H1 (cell line): ENCODE data around the gene CAST. TPM values are rescaled to one million over a fixed set of nuclear protein-coding genes. Genes with fewer than 3 reads are reported as not detected.

Source experiments
- CTCF ChIA-PET: fragments of 300-600 bp; sonication (Branson Sonifier 250); formaldehyde crosslinking; loops from one replicate; lab custom pipeline; 2021; ENCODE audit not compliant: partially characterized antibody; lab: Charles Lee
- POLR2A ChIA-PET: fragments of 300-600 bp; sonication (Branson Sonifier 250); formaldehyde crosslinking; loops from one replicate; lab custom pipeline; 2021; ENCODE audit warnings: inconsistent platforms; ENCODE audit not compliant: partially characterized antibody; lab: Charles Lee
- DNase-seq, 2 experiments: peaks; one replicate each; pipeline versions ENCODE4 v3.0.0 to v3.0.0-alpha.2; 2010 to 2022; ENCODE audit warnings: low spot score in 2 of 2, low read depth in 1 of 2, mixed read lengths in 1 of 2
- FAIRE-seq: peaks from 2 replicates; lab custom pipeline; 2011; peaks lifted over from hg19 to GRCh38; lab: Jason Lieb, UNC
- H2AFZ ChIP-seq: 2 replicates; pipeline ENCODE4 v1.8.1; 2012; ENCODE audit warnings: low read length, inconsistent platforms
- H2AK5ac ChIP-seq: 2 replicates; pipeline ENCODE4 v1.6.1; 2013; ENCODE audit warnings: low read depth, low read length
- H2BK120ac ChIP-seq: replicated peaks from 2 replicates; pipeline ENCODE3; 2013; ENCODE audit warnings: low read depth, low read length, inconsistent platforms
- H2BK12ac ChIP-seq: 2 replicates; pipeline ENCODE4 v1.6.1; 2013; ENCODE audit warnings: low read depth, low read length
- H2BK15ac ChIP-seq: 2 replicates; pipeline ENCODE4 v1.6.1; 2013; ENCODE audit warnings: low read length
- H2BK20ac ChIP-seq: 2 replicates; pipeline ENCODE4 v1.6.1; 2013; ENCODE audit warnings: low read length
- H2BK5ac ChIP-seq: 2 replicates; pipeline ENCODE4 v1.6.1; 2013; ENCODE audit warnings: low read depth, low read length
- H3K14ac ChIP-seq: 2 replicates; pipeline ENCODE4 v1.6.1; 2013; ENCODE audit warnings: inconsistent platforms; ENCODE audit not compliant: insufficient read length
- H3K18ac ChIP-seq: 2 replicates; pipeline ENCODE4 v1.6.1; 2013; ENCODE audit warnings: low read length; ENCODE audit errors: extremely low read depth
- H3K23ac ChIP-seq: 2 replicates; pipeline ENCODE4 v1.6.1; 2013; ENCODE audit warnings: inconsistent platforms; ENCODE audit not compliant: insufficient read length
- H3K23me2 ChIP-seq: 2 replicates; pipeline ENCODE4 v1.6.1; 2013; ENCODE audit warnings: low read depth, low read length
- H3K27ac ChIP-seq: 2 replicates; pipeline ENCODE4 v1.6.1; 2011; ENCODE audit warnings: low read depth, low read length, inconsistent platforms
- H3K27me3 ChIP-seq, 4 experiments: replicated peaks in 1 of 4; 1 replicate in 1 of 4; 2 replicates in 3 of 4; pipeline versions ENCODE4 v1.6.1 to v1.8.1; 2011 to 2013; ENCODE audit warnings: low read length in 3 of 4, mild to moderate bottlenecking in 3 of 4, inconsistent platforms in 2 of 4, mixed read lengths in 2 of 4, moderate library complexity in 1 of 4; ENCODE audit not compliant: control insufficient read depth in 3 of 4, insufficient read depth in 3 of 4; ENCODE audit errors: extremely low read depth in 1 of 4
- H3K36me3 ChIP-seq, 4 experiments: 2 replicates each; pipeline versions ENCODE4 v1.6.1 to v1.8.1; 2011 to 2013; ENCODE audit warnings: mild to moderate bottlenecking in 4 of 4, low read length in 3 of 4, moderate library complexity in 2 of 4, control low read depth in 1 of 4, inconsistent platforms in 1 of 4; ENCODE audit not compliant: insufficient read depth in 4 of 4, control insufficient read depth in 2 of 4
- H3K4ac ChIP-seq: replicated peaks from 2 replicates; pipeline ENCODE3; 2013; ENCODE audit warnings: low read length, low read depth, mixed read lengths, inconsistent platforms; ENCODE audit not compliant: insufficient read length
- H3K4me1 ChIP-seq, 4 experiments: replicated peaks in 1 of 4; 1 replicate in 1 of 4; 2 replicates in 3 of 4; pipeline versions ENCODE4 v1.6.1 to v1.8.1; 2011 to 2013; ENCODE audit warnings: low read length in 3 of 4, inconsistent platforms in 2 of 4, mixed read lengths in 1 of 4; ENCODE audit not compliant: insufficient read depth in 4 of 4, control insufficient read depth in 3 of 4
- H3K4me2 ChIP-seq, 2 experiments: 2 replicates each; pipeline versions ENCODE4 v1.6.1 to v1.8.1; 2011 to 2013; ENCODE audit warnings: low read depth in 2 of 2, low read length in 2 of 2, control low read depth in 1 of 2, inconsistent platforms in 1 of 2, mild to moderate bottlenecking in 1 of 2; ENCODE audit not compliant: insufficient read depth in 1 of 2
- H3K4me3 ChIP-seq, 4 experiments: fragments of 200-600, 300-600 bp in 1 of 4; sonication (generic), shearing (Covaris generic), sonication (Bioruptor Twin) in 1 of 4; 2 replicates each; pipeline versions ENCODE4 v1.5.1 to v1.8.1; 2011 to 2016; ENCODE audit warnings: low read length in 4 of 4, low read depth in 3 of 4, control low read depth in 2 of 4, inconsistent platforms in 2 of 4, mild to moderate bottlenecking in 2 of 4, mixed read lengths in 1 of 4, moderate library complexity in 1 of 4; ENCODE audit not compliant: insufficient read depth in 2 of 4; ENCODE audit errors: extremely low read depth in 1 of 4
- H3K56ac ChIP-seq: replicated peaks from 2 replicates; pipeline ENCODE3; 2013; ENCODE audit warnings: low read depth, mild to moderate bottlenecking, mixed read lengths, low read length, inconsistent platforms; ENCODE audit not compliant: insufficient read length
- H3K79me1 ChIP-seq: 2 replicates; pipeline ENCODE4 v1.6.1; 2013; ENCODE audit warnings: low read depth, low read length, control low read depth
- H3K79me2 ChIP-seq, 2 experiments: 2 replicates each; pipeline versions ENCODE4 v1.6.1 to v1.8.1; 2012 to 2013; ENCODE audit warnings: low read length in 2 of 2, mild to moderate bottlenecking in 2 of 2, inconsistent platforms in 1 of 2; ENCODE audit not compliant: insufficient read depth in 2 of 2, control insufficient read depth in 1 of 2
- H3K9ac ChIP-seq, 4 experiments: replicated peaks in 1 of 4; 1 replicate in 1 of 4; 2 replicates in 3 of 4; pipeline versions ENCODE4 v1.6.1 to v1.8.1; 2011 to 2013; ENCODE audit warnings: low read depth in 3 of 4, low read length in 3 of 4, control low read depth in 2 of 4, mild to moderate bottlenecking in 2 of 4, moderate library complexity in 2 of 4, inconsistent platforms in 1 of 4; ENCODE audit errors: extremely low read depth in 1 of 4
- H3K9me3 ChIP-seq, 2 experiments: 2 replicates each; pipeline versions ENCODE4 v1.6.1 to v1.8.1; 2012 to 2013; ENCODE audit warnings: mild to moderate bottlenecking in 2 of 2, moderate library complexity in 2 of 2, control low read depth in 1 of 2, inconsistent platforms in 1 of 2, low read depth in 1 of 2, low read length in 1 of 2, mixed read lengths in 1 of 2; ENCODE audit not compliant: insufficient read depth in 2 of 2
- H4K20me1 ChIP-seq, 2 experiments: replicated peaks in 1 of 2; 2 replicates each; pipeline versions ENCODE3 to v1.8.1; 2011 to 2013; ENCODE audit warnings: inconsistent platforms in 2 of 2, low read length in 2 of 2, mild to moderate bottlenecking in 1 of 2; ENCODE audit not compliant: insufficient read depth in 2 of 2, control insufficient read depth in 1 of 2
- H4K5ac ChIP-seq: 2 replicates; pipeline ENCODE4 v1.6.1; 2013; ENCODE audit warnings: low read length, low read depth, mixed read lengths, inconsistent platforms; ENCODE audit not compliant: insufficient read length
- H4K8ac ChIP-seq: 2 replicates; pipeline ENCODE4 v1.8.0; 2013; ENCODE audit warnings: mild to moderate bottlenecking, moderate library complexity, low read length, inconsistent platforms; ENCODE audit not compliant: insufficient read depth; ENCODE audit errors: extremely low read depth
- H4K91ac ChIP-seq: replicated peaks from 2 replicates; pipeline ENCODE3; 2013; ENCODE audit warnings: low read length, mixed read lengths, inconsistent platforms; ENCODE audit not compliant: insufficient read length
- CBX5 ChIP-seq: fragments of 300-800, 300-1000 bp; sonication (generic); IDR thresholded peaks from 2 replicates; pipeline ENCODE4 v1.7.1; 2016; ENCODE audit warnings: antibody characterized with exemption, low read length, low read depth
- CHD2 ChIP-seq: IDR thresholded peaks from 2 replicates; pipeline ENCODE4 v1.6.1; 2012; ENCODE audit warnings: low read length, improper control_type of control experiment
- POLR2AphosphoS5 ChIP-seq: IDR thresholded peaks from 2 replicates; pipeline ENCODE4 v1.6.1; 2011; ENCODE audit warnings: low read depth, low read length
- SAP30 ChIP-seq: fragments of 300-600 bp; sonication (generic); IDR thresholded peaks from 2 replicates; pipeline ENCODE4 v1.7.1; 2012; ENCODE audit warnings: low read length, moderate library complexity, mild to moderate bottlenecking, inconsistent platforms; ENCODE audit not compliant: insufficient read depth, insufficient replicate concordance
- SIRT6 ChIP-seq: IDR thresholded peaks from one replicate; pipeline ENCODE4 v1.7.1; 2012; ENCODE audit warnings: low read length, inconsistent platforms
- SP2 ChIP-seq: IDR thresholded peaks from 2 replicates; pipeline ENCODE4 v1.6.1; 2012; ENCODE audit warnings: mild to moderate bottlenecking, low read length, inconsistent platforms
- WGBS, 2 experiments: shearing (Covaris generic) in 1 of 2; methylation state at CpG; one replicate each; pipeline versions ENCODE4 v1.1.6 to v1.1.7; 2013 to 2015; ENCODE audit warnings: low lambda C conversion rate in 2 of 2, mixed read lengths in 2 of 2, inconsistent platforms in 1 of 2, low coverage in 1 of 2, missing lambda C conversion rate in 1 of 2; ENCODE audit not compliant: insufficient replicate concordance in 2 of 2, insufficient coverage in 1 of 2, insufficient read length in 1 of 2; ENCODE audit errors: extremely low coverage in 1 of 2, missing lambda C conversion rate in 1 of 2; 5-methylcytosine and 5-hydroxymethylcytosine counted together
- polyA plus RNA-seq, 7 experiments: library from polyadenylated mRNA; depleted of rRNA in 3 of 7; stranded (reverse) in 5 of 7; unstranded in 2 of 7; fragments of >200 nt in 5 of 7; fragments of 200-250 nt in 2 of 7; gene quantifications; 1 replicate in 5 of 7; 2 replicates in 1 of 7; 4 replicates in 1 of 7; pipeline versions ENCODE4 v1.2.1 to v1.2.3, GENCODE V29; 2011 to 2013; ENCODE audit warnings: missing spikeins in 2 of 7, mixed read lengths in 2 of 7
- total RNA-seq: library from RNA; stranded (reverse); fragmentation: NEBNext Ultra II Directional; extraction: Animal tissue kit (Norgen Biotek cat#: 25700); gene quantifications from 2 replicates; pipeline ENCODE4 v1.2.1, GENCODE V29; 2021

The CAST gene
- total and polyA plus RNA-seq, 2 of the 8 experiments (the other 6 are each of a cell fraction or from before 2014, with no cell fraction given) = 9.0 to 48.2 TPM

DNA sequence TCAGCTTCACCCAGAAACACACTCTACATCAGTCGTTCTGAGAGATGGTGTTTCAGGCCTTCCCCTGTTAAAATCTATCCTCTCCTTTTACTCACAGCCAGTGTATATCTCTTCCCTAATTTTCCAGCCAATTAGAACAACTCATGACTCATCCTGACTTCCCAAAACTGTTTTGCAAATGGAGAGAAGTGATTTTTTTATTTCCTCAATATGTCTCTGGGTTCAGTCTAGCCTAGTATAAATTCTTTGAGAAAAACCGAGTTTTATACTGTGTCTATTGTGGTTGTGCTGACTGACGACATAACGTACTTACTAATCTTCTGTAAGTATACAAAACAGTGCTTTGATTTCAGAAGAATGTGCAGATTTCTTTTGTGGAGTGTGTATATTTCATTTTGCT lies 28.4 kb upstream of the CAST start:
- H2AK5ac ChIP-seq = no peak overlapping the region
- H3K4ac ChIP-seq = no peak overlapping the region
- H3K27ac ChIP-seq = no peak overlapping the region
- peaks cover 0 to 3% (median 0%) of the 10 kb centered on the region in 4 experiments; a peak in 2 of 7 replicates for H3K4me1 ChIP-seq
- no peak overlapping the region for H3K9ac ChIP-seq
- H2BK12ac ChIP-seq = no peak overlapping the region
- H3K14ac ChIP-seq = no peak overlapping the region
- no peak overlapping the region for H2BK20ac ChIP-seq
- FAIRE-seq = no peak
- no peak overlapping the region for H2AFZ ChIP-seq
- H3K36me3 ChIP-seq = no peaks in the 10 kb centered on the region
- H3K23me2 ChIP-seq = no peaks in the 10 kb centered on the region
- H4K20me1 ChIP-seq = no peaks in the 10 kb centered on the region
- no peak overlapping the region for H2BK15ac ChIP-seq
- no peaks in the 10 kb centered on the region for H3K79me2 ChIP-seq
- H3K23ac ChIP-seq = no peak overlapping the region
- H3K18ac ChIP-seq = no peak overlapping the region
- 87% methylated on average over 4 of the region's 4 CpGs; no CpG with 5 or more reads in 1 of the 2 experiments for WGBS, 2 experiments
- POLR2A ChIA-PET = no interaction called here
- CTCF ChIA-PET = no interaction called here
- no peak overlapping the region for H4K8ac ChIP-seq
- 0 out of 4 replicates have a peak, but pooled peaks cover 0 to 2% of the 10 kb centered on the region in 2 experiments for H3K9me3 ChIP-seq
- H3K27me3 ChIP-seq = no peaks in the 10 kb centered on the region
- H3K4me3 ChIP-seq = no peak overlapping the region
- no peak overlapping the region for H3K4me2 ChIP-seq
- H2BK120ac ChIP-seq = no peak overlapping the region
- no peak for DNase-seq
- no peaks in the 10 kb centered on the region for H3K79me1 ChIP-seq
- no peak overlapping the region for H2BK5ac ChIP-seq
- H4K91ac ChIP-seq = no peak overlapping the region
- H4K5ac ChIP-seq = no peak overlapping the region
- H3K56ac ChIP-seq = no peak overlapping the region
- no peak for TF ChIP-seq SP2
- no peak for TF ChIP-seq SAP30
- TF ChIP-seq CBX5 = no peak
- TF ChIP-seq POLR2AphosphoS5 = no peak
- no peak for TF ChIP-seq CHD2
- no peak for TF ChIP-seq SIRT6
